ENCODE results near the gene KAZN. TPM values are rescaled to one million over a fixed set of nuclear protein-coding genes. Genes with fewer than 3 reads are reported as not detected.

Gene KAZN
- total RNA-seq, 1 donor from 2014 or later, result 21.2 TPM

DNA sequence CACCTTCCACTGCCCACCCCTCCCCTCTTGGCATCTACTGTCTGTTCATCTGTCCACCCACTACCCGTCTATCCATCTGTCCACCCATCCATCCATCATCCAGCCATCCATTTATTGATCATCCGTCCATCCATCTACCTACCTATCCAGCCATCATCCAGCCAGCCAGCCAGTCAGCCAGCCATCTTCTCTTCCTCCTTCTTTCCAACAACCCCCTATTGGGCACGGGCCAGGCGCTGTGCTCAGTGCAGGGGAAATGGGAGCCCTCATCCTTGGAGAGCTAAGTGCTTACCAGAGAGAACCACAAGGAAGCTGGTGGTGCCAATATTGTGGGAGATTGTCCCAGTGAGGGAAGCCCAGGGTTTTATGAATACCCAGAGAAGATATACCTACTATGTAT is 503.3 kb downstream of the KAZN start:
- no peak for ATAC-seq
- Histone ChIP-seq H3K27ac (no peak overlapping the region), H3K4me1 (no peaks in the 10 kb centered on the region), H3K9me3 (no peaks in the 10 kb centered on the region), H3K4me3 (no peak overlapping the region), H3K27me3 (ENCODE audit: low read depth) (peaks cover 3% of the 10 kb centered on the region), H3K36me3 (no peaks in the 10 kb centered on the region)
- intact Hi-C loops (cut with DNase I), result no loop called here
- TF ChIP-seq, protein P1, sequence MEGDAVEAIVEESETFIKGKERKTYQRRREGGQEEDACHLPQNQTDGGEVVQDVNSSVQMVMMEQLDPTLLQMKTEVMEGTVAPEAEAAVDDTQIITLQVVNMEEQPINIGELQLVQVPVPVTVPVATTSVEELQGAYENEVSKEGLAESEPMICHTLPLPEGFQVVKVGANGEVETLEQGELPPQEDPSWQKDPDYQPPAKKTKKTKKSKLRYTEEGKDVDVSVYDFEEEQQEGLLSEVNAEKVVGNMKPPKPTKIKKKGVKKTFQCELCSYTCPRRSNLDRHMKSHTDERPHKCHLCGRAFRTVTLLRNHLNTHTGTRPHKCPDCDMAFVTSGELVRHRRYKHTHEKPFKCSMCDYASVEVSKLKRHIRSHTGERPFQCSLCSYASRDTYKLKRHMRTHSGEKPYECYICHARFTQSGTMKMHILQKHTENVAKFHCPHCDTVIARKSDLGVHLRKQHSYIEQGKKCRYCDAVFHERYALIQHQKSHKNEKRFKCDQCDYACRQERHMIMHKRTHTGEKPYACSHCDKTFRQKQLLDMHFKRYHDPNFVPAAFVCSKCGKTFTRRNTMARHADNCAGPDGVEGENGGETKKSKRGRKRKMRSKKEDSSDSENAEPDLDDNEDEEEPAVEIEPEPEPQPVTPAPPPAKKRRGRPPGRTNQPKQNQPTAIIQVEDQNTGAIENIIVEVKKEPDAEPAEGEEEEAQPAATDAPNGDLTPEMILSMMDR (IDR thresholded peaks at IDR 0.05), result no peak
- DNase-seq, result no peak

DNA sequence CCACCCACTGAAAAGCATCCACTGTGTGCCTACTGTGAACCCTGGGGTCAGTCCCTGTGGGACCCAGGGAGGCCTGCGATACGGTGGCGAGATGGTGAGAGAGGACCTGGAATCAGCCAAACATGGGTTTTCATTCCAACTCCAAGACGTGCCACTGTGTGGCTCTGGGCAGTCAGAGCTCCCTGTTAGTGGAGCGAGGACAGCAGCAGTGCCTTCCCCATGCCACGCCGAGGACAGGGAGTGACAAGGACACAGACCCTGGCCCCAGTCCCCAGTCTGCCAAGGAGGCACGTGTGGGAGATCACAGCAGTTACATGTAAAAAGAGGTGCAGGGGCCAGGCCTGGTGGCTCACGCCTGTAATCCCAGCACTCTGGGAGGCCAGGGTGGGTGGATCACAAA is 504.2 kb downstream of the KAZN start:
- intact Hi-C loops (cut with DNase I), result no loop called here

DNA sequence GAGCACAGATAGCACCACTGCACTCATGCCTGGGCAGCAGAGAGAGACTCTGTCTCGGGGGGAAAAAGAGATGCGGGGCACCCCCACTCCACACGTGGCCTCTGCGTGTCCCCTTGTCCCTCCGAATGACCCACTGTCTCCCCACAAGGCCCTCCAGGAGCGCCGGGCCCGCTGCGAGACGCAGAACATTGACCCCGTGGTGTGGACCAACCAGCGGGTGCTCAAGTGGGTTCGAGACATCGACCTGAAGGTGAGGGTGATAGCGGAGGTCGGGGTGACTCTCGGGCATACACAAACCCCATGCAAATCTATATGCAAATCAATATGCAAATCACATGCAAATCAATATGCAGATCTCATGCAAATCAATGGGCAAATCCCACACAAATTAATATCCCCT is 504.7 kb downstream of the KAZN start:
- no peak overlapping the region for H3K27ac ChIP-seq
- H3K4me1 ChIP-seq, result no peaks in the 10 kb centered on the region
- ATAC-seq (no peak), DNase-seq (no peak)
- H3K27me3 ChIP-seq (ENCODE audit: low read depth), result peaks cover 3% of the 10 kb centered on the region
- H3K9me3 ChIP-seq, result no peaks in the 10 kb centered on the region
- no peak overlapping the region for H3K4me3 ChIP-seq
- intact Hi-C loops (cut with DNase I), result no loop called here
- no peaks in the 10 kb centered on the region for H3K36me3 ChIP-seq
- TF ChIP-seq, protein P1 (IDR thresholded peaks at IDR 0.05), result no peak

More for the DNA sequence above, 504.2 kb downstream of the KAZN start:
- Histone ChIP-seq H3K4me3 (no peak overlapping the region), H3K4me1 (no peaks in the 10 kb centered on the region), H3K36me3 (no peaks in the 10 kb centered on the region), H3K27ac (no peak overlapping the region), H3K9me3 (no peaks in the 10 kb centered on the region), H3K27me3 (ENCODE audit: low read depth) (peaks cover 3% of the 10 kb centered on the region)
- TF ChIP-seq, protein P1 (IDR thresholded peaks at IDR 0.05), result no peak
- ATAC-seq, result no peak
- DNase-seq, result no peak

DNA sequence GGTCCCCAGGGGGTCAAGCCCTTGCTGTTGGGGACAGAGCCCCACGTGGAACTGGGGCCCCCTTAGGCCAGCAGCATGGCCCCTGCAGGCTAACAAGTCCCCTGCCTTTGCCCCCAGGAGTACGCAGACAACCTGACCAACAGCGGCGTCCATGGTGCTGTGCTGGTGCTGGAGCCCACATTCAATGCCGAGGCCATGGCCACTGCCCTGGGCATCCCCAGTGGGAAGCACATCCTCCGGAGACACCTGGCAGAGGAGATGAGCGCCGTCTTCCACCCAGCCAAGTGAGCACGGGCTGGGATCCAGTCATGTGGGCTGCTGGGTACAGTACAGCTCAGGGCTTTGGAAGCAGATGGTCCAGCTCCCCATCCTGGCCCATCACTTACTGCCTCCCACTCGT is 505.4 kb downstream of the KAZN start:
- Histone ChIP-seq H3K9me3 (no peaks in the 10 kb centered on the region), H3K4me1 (no peaks in the 10 kb centered on the region), H3K27ac (no peak overlapping the region), H3K4me3 (no peak overlapping the region), H3K27me3 (ENCODE audit: low read depth) (peaks cover 3% of the 10 kb centered on the region), H3K36me3 (no peaks in the 10 kb centered on the region)
- TF ChIP-seq, protein P1 (IDR thresholded peaks at IDR 0.05), result no peak
- ATAC-seq, result no peak
- intact Hi-C loops (cut with DNase I), result no loop called here
- no peak for DNase-seq

DNA sequence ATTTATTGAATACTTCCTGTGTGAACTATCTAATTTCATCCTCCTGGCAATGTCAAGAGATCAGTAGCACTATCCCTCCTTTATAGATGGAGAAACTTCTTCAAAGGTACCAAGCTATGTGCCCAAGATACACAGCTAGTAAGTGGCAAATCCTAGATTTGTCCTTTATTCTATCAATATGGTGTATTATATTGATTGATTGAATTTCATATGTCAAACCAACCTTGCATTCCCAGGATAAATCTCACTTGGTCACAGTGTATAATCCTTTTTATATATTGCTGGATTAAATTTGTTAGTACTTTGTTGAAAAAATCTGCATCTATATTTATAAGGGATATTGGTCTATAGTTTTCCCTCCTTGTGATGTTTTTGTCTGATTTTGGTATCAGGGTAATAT is 506.3 kb downstream of the KAZN start:
- Histone ChIP-seq H3K27me3 (ENCODE audit: low read depth) (peaks cover 3% of the 10 kb centered on the region), H3K9me3 (no peaks in the 10 kb centered on the region), H3K4me1 (no peaks in the 10 kb centered on the region), H3K4me3 (no peak overlapping the region), H3K36me3 (no peaks in the 10 kb centered on the region), H3K27ac (no peak overlapping the region)
- intact Hi-C loops (cut with DNase I), result no loop called here
- no peak for DNase-seq
- TF ChIP-seq, protein P1 (IDR thresholded peaks at IDR 0.05), result no peak
- no peak for ATAC-seq

DNA sequence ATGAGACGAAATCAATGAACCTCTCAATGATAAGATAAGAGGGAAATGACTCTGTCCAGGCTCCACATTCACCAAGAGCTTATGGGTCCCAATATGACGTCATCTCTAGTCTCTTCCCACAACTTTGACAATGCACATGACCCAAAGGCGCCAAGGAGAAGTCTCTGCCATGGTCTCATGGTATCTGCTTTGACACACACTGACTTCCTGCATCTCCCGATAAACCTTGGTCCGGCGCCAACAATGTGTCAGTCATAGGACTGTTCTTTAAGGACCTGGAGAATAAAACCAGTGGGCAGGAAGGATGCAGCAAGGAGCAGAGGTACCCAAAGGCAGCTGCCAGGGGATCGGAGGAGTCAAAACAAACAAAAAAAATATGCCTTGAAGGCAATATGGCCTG is 508.1 kb downstream of the KAZN start:
- H3K27ac ChIP-seq, result no peak overlapping the region
- DNase-seq (peak; percentile 59), ATAC-seq (peak in 1 of 2 donors; percentile 7)
- no peaks in the 10 kb centered on the region for H3K9me3 ChIP-seq
- H3K27me3 ChIP-seq (ENCODE audit: low read depth), result no peaks in the 10 kb centered on the region
- TF ChIP-seq, protein P1 (IDR thresholded peaks at IDR 0.05), result no peak
- no peak overlapping the region for H3K4me3 ChIP-seq
- no peaks in the 10 kb centered on the region for H3K4me1 ChIP-seq
- H3K36me3 ChIP-seq, result no peaks in the 10 kb centered on the region
- intact Hi-C loops (cut with DNase I), result no loop called here
